NB4 (cell line): ENCODE data around the gene TAS1R3.

Experiments
- MAX ChIP-seq: IDR thresholded peaks from 2 replicates; pipeline ENCODE4 v1.6.1; 2011; ENCODE audit warnings: low read depth, low read length
- MYC ChIP-seq: IDR thresholded peaks from 2 replicates; pipeline ENCODE4 v1.6.1; 2011; ENCODE audit warnings: low read depth, low read length
- POLR2A ChIP-seq: IDR thresholded peaks from 2 replicates; pipeline ENCODE4 v1.6.1; 2011; ENCODE audit warnings: mild to moderate bottlenecking; ENCODE audit not compliant: insufficient read length; ENCODE audit errors: extremely low read depth
- TF ChIP-seq, protein P1 (sequence below): IDR thresholded peaks from one replicate; pipeline ENCODE4 v1.5.1; 2012; ENCODE audit warnings: low read depth, low read length

DNA sequence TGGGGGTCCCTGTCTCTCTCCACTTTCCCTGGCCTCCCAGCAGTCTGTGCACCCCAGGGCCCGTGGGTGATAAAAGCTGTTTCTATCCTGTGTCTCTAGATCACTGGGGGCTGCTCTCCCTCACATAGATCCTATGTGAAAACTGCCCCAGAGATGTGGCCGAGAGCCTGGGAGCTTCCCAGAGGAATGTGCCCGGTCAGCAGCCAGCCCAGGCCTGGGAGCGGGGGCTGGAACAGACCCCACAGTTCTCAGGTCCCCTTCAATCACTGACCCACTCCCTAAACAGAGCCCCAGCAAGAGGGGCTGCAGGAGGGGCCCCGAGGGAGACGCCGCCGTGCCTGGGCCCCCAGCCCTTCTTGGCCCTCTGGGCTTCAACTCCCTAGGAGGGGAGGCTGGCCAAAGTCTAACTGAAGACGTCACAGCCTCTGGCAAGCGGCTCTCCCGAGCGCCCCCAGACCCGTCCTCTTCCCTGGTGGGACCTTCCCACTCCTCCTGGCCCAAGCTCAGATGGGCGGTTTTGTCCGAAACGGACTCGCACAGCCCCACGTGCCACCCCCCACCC is 26.9 kb downstream of the TAS1R3 start:
- TF ChIP-seq POLR2A (no peak), MYC (no peak), MAX (no peak)
- TF ChIP-seq, protein P1, sequence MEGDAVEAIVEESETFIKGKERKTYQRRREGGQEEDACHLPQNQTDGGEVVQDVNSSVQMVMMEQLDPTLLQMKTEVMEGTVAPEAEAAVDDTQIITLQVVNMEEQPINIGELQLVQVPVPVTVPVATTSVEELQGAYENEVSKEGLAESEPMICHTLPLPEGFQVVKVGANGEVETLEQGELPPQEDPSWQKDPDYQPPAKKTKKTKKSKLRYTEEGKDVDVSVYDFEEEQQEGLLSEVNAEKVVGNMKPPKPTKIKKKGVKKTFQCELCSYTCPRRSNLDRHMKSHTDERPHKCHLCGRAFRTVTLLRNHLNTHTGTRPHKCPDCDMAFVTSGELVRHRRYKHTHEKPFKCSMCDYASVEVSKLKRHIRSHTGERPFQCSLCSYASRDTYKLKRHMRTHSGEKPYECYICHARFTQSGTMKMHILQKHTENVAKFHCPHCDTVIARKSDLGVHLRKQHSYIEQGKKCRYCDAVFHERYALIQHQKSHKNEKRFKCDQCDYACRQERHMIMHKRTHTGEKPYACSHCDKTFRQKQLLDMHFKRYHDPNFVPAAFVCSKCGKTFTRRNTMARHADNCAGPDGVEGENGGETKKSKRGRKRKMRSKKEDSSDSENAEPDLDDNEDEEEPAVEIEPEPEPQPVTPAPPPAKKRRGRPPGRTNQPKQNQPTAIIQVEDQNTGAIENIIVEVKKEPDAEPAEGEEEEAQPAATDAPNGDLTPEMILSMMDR, result no peak
